Right cardiac atrium (tissue), 5 donors: Measurements from ENCODE around the gene SNAPC1. TPM values are rescaled to one million over a fixed set of nuclear protein-coding genes. Genes with fewer than 3 reads are reported as not detected.
"Not testable (repeated sequence)": the region's sequence is repeated elsewhere in the genome, so short reads cannot be mapped to it uniquely, and the experiment has no call there.

Source experiments
- ATAC-seq, 2 donors: fragments of 200-7000 bp; cut with Tn5 transposase; one replicate each; pipeline versions ENCODE4 v1.8.0 to v1.9.1; 2020; ENCODE audit warnings: moderate library complexity in 2 of 2, mild to moderate bottlenecking in 1 of 2
- DNase-seq, 3 donors: peaks; one replicate each; pipeline ENCODE4 v3.0.0-alpha.2; 2020
- H3K27ac ChIP-seq: one replicate; pipeline ENCODE4 v1.5.1; 2013; ENCODE audit warnings: mild to moderate bottlenecking, low read length, control low read depth, moderate library complexity
- H3K27me3 ChIP-seq: one replicate; pipeline ENCODE4 v1.6.1; 2013; ENCODE audit not compliant: control insufficient read depth, insufficient read depth
- H3K4me1 ChIP-seq: one replicate; pipeline ENCODE4 v1.6.1; 2013; ENCODE audit warnings: low read length; ENCODE audit not compliant: control insufficient read depth, insufficient read depth
- H3K4me3 ChIP-seq: one replicate; pipeline ENCODE4 v1.5.1; 2013; ENCODE audit warnings: low read length, control low read depth
- H3K9me3 ChIP-seq: one replicate; pipeline ENCODE4 v1.6.1; 2013; ENCODE audit warnings: low read length; ENCODE audit not compliant: control insufficient read depth
- WGBS: extraction: QIAGEN DNeasy Blood & Tissue Kit; methylation state at CpG from one replicate; pipeline ENCODE4 v1.1.7; 2013; 5-methylcytosine and 5-hydroxymethylcytosine counted together
- intact Hi-C, 4 donors: fragments of 100-400 bp; cut with DNase I; formaldehyde crosslinking; loops; one replicate each; pipeline versions ENCODE4 v1.11.0 to v1.14.0; 2022 to 2023
- polyA plus RNA-seq: library from polyadenylated mRNA; stranded (reverse); fragments of 200-250 nt; gene quantifications from one replicate; pipeline ENCODE4 v1.2.3, GENCODE V29; 2013
- total RNA-seq, 4 donors: library from RNA; stranded (reverse); fragmentation: NEBNext Ultra II Directional; extraction: Animal tissue kit (Norgen Biotek cat#: 25700); gene quantifications; one replicate each; pipeline ENCODE4 v1.2.1, GENCODE V29; 2021
- donor health status: healthy with polysubstance abuse.
- donor health status: DM: no; HTN: yes; CAD: no.
- donor health status: DM: no; HTN: no; CAD: no.
- donor health status: DM: no; HTN: yes; CAD: no; lungs with severe emphysema.
- donor health status: DM: yes; HTN: yes; CAD: no.

Gene SNAPC1
- total and polyA plus RNA-seq, 5 donors: 6.1 to 12.9 (median 9.1) TPM

GRCh38 chr14:61749867-61750266, 12.4 kb upstream of the SNAPC1 start:
- intact Hi-C loops: loop anchor here in 1 of 4 donors (10.0 kb wide), 1 partner anchor 285 kb away; no protein-coding TSS in a partner anchor
- H3K4me1 ChIP-seq: no peaks in the 10 kb centered on the region
- no peaks in the 10 kb centered on the region for H3K27me3 ChIP-seq
- DNase-seq: no peak
- ATAC-seq: peak; percentile 17 to 30
- 51% methylated on average over 3 of the region's 3 CpGs for WGBS
- no peaks in the 10 kb centered on the region for H3K9me3 ChIP-seq
- peak overlapping the region; percentile 54 for H3K27ac ChIP-seq
- peak overlapping the region; percentile 86 for H3K4me3 ChIP-seq

DNA sequence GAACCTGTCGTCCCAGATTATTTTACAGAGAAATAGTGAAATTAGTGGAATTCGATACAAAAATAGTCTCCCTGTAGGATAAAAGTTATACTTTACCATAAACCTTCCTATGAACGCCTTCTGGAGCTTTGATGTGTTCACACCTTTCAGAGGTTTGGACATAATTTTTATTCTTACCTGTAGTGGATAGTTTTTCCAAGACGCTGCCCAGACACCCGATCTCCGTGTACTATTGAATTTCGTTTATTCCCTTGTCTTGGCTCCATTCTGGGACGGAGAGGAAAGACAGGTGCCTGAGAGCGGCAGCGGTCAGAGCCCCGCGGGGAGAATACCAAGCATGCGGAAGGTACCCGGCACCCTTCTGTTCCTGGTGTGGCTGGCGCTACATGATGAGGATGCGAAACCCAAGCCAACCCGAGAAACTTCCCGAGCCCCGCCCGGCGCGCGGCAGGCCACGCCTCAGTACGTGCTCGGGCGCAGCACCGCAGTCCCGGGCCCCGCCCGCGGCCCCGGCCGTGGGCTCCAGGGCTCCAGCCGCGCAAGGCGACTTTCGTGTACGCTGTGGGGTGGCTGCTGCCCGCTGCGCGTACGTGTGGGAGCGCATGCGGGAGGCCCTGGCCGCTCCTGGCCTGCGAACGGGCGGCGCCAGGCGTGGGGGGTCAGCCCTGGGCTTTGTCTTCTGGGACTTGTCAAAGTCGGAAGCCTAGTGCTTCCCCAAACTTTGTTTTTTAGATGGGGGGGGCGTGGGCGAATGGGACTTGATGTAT, 11.3 kb upstream of the SNAPC1 start:
- peak overlapping the region; percentile 92 for H3K27ac ChIP-seq
- intact Hi-C loops: no loop called here
- H3K4me3 ChIP-seq: peak overlapping the region; percentile 86
- peak; percentile 90 to 96 (median 96) for DNase-seq
- no peaks in the 10 kb centered on the region for H3K4me1 ChIP-seq
- peak; percentile 98 for ATAC-seq
- no peaks in the 10 kb centered on the region for H3K27me3 ChIP-seq
- no peaks in the 10 kb centered on the region for H3K9me3 ChIP-seq
- 2% methylated on average over 54 of the region's 54 CpGs for WGBS

DNA sequence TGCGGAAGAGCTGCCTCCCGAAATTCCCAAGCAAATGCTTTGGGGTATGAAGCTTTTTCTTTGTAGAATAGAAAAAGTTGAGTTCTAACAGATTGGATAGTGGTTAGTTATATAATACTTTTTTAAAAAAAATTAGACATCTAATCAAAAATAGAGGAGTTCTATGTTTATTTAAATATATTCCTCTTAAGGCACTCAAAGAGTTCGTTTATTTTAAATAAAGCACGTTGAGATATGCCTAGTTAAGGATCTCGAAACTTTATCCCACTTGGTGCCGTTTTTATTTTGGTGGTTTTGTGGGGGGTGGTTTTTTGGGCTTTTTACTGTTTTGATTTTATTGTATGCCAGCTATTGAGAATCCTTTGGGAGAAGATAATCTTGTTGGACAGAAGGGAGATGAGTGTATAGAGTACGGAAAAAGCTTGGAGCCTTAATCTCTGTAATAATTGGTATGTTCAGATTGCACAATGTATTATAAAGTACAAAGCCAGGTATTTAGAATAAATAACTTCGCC, 10.7 kb upstream of the SNAPC1 start:
- H3K27me3 ChIP-seq: no peaks in the 10 kb centered on the region
- intact Hi-C loops: no loop called here
- 23% methylated on average over 8 of the region's 8 CpGs for WGBS
- DNase-seq (no peak), ATAC-seq (no peak)
- H3K4me1 ChIP-seq: no peaks in the 10 kb centered on the region
- H3K27ac ChIP-seq: peak overlapping the region; percentile 92
- no peaks in the 10 kb centered on the region for H3K9me3 ChIP-seq
- H3K4me3 ChIP-seq: peak overlapping the region; percentile 86

DNA sequence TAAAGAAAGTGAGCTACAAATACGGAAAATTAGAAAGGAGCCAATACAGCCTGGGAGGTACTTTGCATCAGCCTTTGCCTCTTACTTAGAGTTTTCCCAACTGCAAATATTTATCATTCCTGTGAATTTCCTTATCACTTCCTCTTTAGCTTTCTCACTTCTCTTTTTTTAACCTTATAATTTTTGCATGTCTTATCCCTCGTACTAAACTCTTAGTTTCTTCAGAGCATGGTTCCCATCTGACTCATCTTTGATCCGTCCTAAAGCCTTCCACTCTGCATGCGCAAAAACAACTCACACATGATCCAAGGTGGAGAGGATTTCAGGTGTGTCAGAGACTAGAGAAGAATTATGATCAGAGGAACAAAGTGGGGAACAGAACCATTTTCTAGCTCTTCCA, 9.6 kb upstream of the SNAPC1 start:
- no peak for DNase-seq
- no peak for ATAC-seq
- intact Hi-C loops: no loop called here
- Histone ChIP-seq H3K4me1 (no peaks in the 10 kb centered on the region), H3K9me3 (no peaks in the 10 kb centered on the region), H3K27me3 (no peaks in the 10 kb centered on the region), H3K27ac (no peak overlapping the region), H3K4me3 (no peak overlapping the region)
- WGBS: 69% methylated on average over 4 of the region's 4 CpGs

- no peaks in the 10 kb centered on the region for H3K4me1 ChIP-seq
- H3K27me3 ChIP-seq: no peaks in the 10 kb centered on the region
- intact Hi-C loops: no loop called here
- no peak for DNase-seq
- no peaks in the 10 kb centered on the region for H3K9me3 ChIP-seq
- no peak overlapping the region for H3K4me3 ChIP-seq
- ATAC-seq: no peak
- no peak overlapping the region for H3K27ac ChIP-seq
These were observed 8.6 kb upstream of the SNAPC1 start for GRCh38 chr14:61753631-61754030.

GRCh38 chr14:61754627-61755381, 7.4 kb upstream of the SNAPC1 start:
- Histone ChIP-seq H3K9me3 (no peaks in the 10 kb centered on the region), H3K4me1 (no peaks in the 10 kb centered on the region), H3K27me3 (no peaks in the 10 kb centered on the region), H3K4me3 (no peak overlapping the region), H3K27ac (no peak overlapping the region)
- 71% methylated on average over 5 of the region's 5 CpGs for WGBS
- ATAC-seq: no peak
- intact Hi-C loops: no loop called here
- DNase-seq: no peak

DNA sequence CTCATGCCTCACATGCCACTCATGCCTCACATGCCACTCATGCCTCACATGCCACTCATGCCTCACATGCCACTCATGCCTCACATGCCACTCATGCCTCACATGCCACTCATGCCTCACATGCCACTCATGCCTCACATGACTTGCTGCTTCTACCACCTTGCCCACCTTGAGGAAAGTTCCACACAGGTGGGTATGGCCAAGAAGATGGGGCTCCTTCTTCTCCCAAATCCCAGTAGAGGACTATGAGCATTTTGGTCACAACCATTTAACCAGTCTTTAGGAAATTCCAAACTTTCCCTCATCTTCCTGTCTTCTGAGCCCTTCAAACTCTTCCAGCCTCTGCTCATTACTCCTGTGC, 6.9 kb upstream of the SNAPC1 start:
- H3K9me3 ChIP-seq, H3K27me3 ChIP-seq, ATAC-seq, H3K4me3 ChIP-seq, DNase-seq, H3K27ac ChIP-seq, H3K4me1 ChIP-seq, intact Hi-C loops: not testable (repeated sequence)

- intact Hi-C loops: no loop called here
- H3K27ac ChIP-seq: no peak overlapping the region
- DNase-seq (no peak), ATAC-seq (no peak)
- WGBS: 74% methylated on average over 2 of the region's 2 CpGs
- no peaks in the 10 kb centered on the region for H3K4me1 ChIP-seq
- no peak overlapping the region for H3K4me3 ChIP-seq
- no peaks in the 10 kb centered on the region for H3K27me3 ChIP-seq
- no peaks in the 10 kb centered on the region for H3K9me3 ChIP-seq
These were observed 6.1 kb upstream of the SNAPC1 start for GRCh38 chr14:61756135-61756534.

GRCh38 chr14:61759878-61760277, 2.3 kb upstream of the SNAPC1 start:
- no peaks in the 10 kb centered on the region for H3K9me3 ChIP-seq
- H3K4me3 ChIP-seq: no peak overlapping the region
- intact Hi-C loops: no loop called here
- H3K27ac ChIP-seq: no peak overlapping the region
- no peaks in the 10 kb centered on the region for H3K4me1 ChIP-seq
- WGBS: 91% methylated on average over 7 of the region's 7 CpGs
- no peaks in the 10 kb centered on the region for H3K27me3 ChIP-seq
- ATAC-seq: no peak
- no peak for DNase-seq

- H3K27me3 ChIP-seq: no peaks in the 10 kb centered on the region
- 60% methylated on average over 5 of the region's 5 CpGs for WGBS
- DNase-seq: no peak
- H3K27ac ChIP-seq: peak overlapping the region; percentile 93
- H3K4me3 ChIP-seq: peak overlapping the region; percentile 41
- no peaks in the 10 kb centered on the region for H3K9me3 ChIP-seq
- intact Hi-C loops: no loop called here
- ATAC-seq: peak; percentile 4 to 5
- H3K4me1 ChIP-seq: no peaks in the 10 kb centered on the region
These were observed 663 bp upstream of the SNAPC1 start for GRCh38 chr14:61761557-61761956.

DNA sequence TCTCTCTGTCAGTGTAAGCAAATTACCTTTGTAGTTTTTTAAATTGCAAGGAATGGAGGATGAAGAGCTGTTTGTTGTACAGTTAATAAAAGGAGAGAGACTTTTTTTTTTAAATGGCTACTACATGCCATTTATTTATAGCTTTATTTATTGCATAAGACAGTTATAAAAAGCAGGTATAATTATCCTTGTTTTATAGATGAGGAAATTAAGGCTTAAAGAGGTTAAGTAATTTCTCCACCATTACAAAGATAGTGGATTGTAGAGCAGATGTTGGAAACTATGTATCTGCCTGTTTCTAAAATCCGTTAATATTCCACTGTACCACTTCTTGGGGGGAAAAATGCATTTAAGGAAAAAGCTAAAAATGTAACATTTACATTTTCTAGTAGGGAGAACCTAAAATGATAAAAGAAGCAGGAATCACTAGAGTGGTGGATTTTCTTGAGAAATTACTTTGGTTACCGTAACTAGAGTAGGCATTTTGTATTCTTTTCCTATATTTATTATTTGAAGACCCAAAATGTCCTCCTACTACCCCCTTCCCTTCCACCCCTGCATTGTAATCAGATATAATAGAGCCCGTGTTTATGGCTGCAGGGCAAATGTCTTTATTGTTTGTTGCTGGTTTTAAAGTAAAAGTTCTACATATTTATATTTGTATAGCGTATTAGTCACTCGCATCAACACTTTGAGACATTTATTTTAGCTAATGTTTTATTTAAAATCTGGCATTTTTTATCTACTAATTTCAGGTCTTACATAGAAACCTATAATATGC, 2.3 kb downstream of the SNAPC1 start:
- no peak for ATAC-seq
- intact Hi-C loops: no loop called here
- Histone ChIP-seq H3K27ac (no peak overlapping the region), H3K9me3 (no peaks in the 10 kb centered on the region), H3K4me3 (peak overlapping the region; percentile 3), H3K4me1 (no peaks in the 10 kb centered on the region), H3K27me3 (no peaks in the 10 kb centered on the region)
- no peak for DNase-seq
- WGBS: 79% methylated on average over 5 of the region's 5 CpGs
